Stimulated activated CD4-positive, alpha-beta T cell treated with anti-CD3 and anti-CD28 coated beads, Interleukin-1b, Interleukin-23, amount 100 ng/mL, for 1 hour (primary cell): ENCODE data around the gene DNLZ.

Experiments used
- DNase-seq, 2 donors: peaks; one replicate each; pipeline ENCODE4 v3.0.0-alpha.2; 2020; ENCODE audit warnings: low read depth in 2 of 2

Gene DNLZ

DNA sequence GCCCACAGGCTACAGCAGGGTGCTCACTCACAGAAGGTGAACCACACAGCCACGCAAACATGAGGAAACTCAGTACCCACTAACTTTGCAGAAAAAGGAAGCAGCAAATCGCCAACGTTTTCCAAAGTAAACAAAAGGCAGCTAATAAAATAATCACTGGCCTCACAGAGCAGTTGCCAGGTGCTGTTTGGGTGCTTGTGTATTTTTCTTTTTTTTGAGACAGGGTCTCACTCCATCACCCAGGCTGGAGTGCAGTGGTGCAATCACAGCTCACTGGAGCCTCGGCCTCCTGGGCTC lies 32.6 kb upstream of the DNLZ start:
- no peak for DNase-seq

DNA sequence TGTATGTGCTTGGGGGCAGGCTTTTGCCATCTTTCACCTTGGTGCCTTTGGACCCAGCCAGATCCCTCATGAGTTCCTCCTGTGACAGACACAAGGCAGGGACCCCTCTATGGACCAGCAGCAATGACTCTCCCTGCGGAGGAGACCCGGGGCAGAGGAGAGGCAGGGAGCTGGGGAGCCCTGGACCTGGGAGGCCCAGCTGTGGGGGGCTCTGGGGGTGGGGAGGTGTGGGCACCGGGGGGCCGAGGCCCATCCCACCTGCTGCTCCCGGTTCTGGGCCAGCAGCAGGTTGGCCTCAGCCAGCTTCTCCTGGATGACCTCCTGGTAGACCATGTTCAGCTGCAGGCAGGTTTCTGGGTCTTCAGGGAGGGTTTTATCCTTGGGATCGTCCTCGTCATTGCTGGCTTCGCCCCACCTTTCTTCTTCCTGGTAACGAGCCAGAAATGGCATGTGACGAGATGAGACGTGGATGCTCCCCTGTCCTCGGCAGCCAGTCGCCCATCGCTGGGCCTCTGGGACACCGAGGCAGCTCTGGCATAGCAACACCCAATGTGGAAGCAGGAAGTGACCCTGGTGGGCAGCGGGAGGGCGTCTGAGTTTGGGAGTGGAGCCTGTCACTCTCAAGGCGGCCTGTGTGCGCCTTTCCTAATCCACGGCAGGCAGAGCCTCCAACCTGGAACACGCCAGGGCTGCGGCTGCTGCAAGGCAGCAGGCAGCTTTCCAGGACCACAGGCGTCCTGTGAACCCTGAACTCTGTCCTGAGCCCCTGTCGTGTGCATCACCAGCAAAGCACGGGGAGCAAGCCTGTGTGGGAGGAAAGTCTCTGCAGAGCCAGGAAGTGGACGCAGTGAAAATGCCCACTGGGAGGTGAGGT lies 32.0 kb upstream of the DNLZ start:
- no peak for DNase-seq

- no peak for DNase-seq
These were observed 31.4 kb upstream of the DNLZ start for GRCh38 chr9:136395020-136395340.

- no peak for DNase-seq
These were observed 30.9 kb upstream of the DNLZ start for GRCh38 chr9:136394312-136395019.

- DNase-seq = no peak
These were observed 30.0 kb upstream of the DNLZ start for GRCh38 chr9:136393531-136393930.

DNA sequence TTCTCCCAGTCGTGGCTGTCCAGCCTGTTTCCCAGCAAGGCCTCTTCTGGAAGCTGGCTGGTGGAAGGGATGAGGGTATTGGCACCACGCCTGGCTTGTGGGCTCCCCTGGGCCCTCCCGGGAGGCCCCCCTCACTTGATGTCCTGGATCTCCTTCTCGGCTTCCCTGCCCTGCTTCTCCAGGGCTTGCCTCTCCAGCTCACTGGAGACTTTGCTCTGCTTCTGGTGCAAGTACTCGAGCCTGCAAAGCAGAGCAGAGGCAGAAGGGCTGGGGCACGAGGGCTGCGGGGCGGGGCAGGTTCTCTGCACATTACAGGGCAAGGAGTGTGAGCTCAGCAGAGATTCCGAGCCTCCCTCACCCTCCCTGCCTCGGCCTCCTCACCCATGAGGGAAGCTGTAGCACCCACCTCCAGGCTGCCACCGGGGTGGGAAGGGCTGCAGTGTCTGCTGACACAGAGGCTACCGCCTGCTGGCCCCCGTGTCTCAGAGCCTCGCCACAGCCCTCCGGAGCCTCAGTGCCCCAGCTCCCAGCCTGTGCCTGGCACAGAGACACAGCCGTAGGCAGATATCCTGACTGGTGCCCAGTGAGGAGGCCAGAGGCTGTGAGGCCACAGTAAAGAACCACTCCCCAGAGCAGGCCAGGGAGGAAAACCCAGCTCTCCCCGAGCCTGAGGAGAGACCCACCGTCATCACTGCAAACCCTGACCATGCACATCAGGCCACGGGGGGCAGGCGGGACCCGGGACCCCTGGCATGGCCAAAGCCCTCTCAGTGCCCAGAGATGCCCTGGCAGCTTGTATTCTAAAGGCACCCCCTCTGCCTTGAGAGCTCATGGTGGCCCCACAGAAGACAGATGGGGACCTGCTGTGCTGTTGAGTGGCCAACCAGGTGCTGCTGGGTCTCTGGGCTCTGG lies 29.2 kb upstream of the DNLZ start:
- DNase-seq = no peak

DNA sequence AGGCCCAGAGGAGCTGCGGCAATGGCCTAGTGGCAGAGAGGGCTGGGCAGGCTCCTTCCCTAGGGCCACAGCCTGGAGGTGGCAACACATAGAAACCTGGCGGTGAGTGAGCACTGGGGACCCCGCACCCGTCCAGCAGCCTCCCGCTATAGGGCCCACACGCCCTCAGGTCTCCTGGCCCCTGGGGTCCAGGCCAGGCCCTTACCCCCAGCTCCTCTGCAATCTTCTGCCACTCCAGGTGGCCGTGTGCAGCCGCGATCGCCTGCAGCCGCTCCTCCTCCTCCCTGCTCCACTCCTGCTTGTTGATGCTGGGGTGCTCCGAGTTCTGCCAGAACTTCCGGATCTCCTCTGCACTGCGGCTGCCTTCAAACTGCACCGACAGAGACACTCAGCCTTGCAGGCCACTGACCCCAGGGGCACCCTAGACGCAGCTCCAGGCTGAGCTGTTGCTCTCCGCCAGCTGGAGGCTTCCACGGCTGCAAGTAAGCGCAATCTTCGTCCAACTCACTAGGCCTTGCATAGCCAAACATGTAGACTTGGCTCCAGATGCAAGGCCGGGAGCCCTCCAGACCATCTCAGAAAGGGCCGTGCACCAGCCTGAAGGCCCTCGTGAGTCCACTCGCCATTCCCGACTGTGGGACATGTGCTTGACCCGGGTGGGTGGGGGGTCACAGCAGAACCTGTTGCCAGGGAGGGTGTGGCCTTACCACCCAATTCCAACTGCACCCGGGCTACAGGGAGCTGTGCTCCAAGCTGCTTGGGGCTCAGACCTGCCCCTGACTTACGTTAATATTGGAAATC lies 28.4 kb upstream of the DNLZ start:
- DNase-seq = no peak

DNA sequence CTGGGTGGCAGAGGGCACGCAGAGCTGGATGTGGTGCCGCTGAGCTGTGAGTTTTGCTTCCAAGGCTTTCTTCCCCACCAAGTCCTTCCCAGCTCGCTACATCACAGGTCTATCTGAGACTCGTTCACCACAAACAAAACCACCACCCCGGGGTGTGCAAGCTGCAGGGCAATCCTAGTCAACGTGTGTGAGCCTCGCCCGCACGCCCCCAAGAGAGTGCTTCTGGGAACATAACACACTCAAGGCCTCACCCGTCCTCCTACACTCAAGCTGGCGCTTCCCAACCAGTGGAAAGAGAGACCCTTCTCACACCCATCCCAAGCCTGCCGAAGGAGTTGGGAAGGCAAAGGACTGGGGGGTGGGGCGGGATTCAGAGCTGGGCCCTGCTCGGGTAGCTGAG lies 25.9 kb upstream of the DNLZ start:
- no peak for DNase-seq

- DNase-seq = no peak
These were observed 23.7 kb upstream of the DNLZ start for GRCh38 chr9:136387217-136387616.

- no peak for DNase-seq
These were observed 22.5 kb upstream of the DNLZ start for GRCh38 chr9:136386018-136386417.

GRCh38 chr9:136385015-136385414 lies 21.5 kb upstream of the DNLZ start:
- DNase-seq = no peak

- no peak for DNase-seq
These were observed 19.9 kb upstream of the DNLZ start for GRCh38 chr9:136383436-136383835.

- no peak for DNase-seq
These were observed 18.5 kb upstream of the DNLZ start for GRCh38 chr9:136381966-136382513.

DNA sequence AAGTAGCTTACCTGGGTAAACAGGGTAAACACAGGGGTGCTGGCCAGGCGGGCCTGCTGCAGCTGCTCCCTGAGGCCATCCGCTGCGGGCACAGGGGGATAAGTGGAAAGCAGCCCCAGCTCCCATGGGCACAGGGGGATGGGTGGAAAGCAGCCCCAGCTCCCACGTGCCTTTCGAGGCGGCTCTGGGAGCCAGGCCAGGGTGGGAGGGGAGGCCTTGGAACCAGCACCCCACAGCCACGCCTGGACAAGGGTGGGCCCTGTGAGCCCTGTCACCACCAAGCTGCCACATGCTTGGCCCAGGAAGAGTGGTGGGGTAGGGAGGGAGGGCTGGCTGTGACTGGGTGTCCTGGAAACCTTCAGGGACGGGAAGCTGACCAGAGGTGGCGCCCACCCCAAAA lies 17.8 kb upstream of the DNLZ start:
- DNase-seq = no peak

- DNase-seq = no peak
These were observed 16.8 kb upstream of the DNLZ start for GRCh38 chr9:136380381-136380780.

- DNase-seq = no peak
These were observed 16.3 kb upstream of the DNLZ start for GRCh38 chr9:136379891-136380290.

DNA sequence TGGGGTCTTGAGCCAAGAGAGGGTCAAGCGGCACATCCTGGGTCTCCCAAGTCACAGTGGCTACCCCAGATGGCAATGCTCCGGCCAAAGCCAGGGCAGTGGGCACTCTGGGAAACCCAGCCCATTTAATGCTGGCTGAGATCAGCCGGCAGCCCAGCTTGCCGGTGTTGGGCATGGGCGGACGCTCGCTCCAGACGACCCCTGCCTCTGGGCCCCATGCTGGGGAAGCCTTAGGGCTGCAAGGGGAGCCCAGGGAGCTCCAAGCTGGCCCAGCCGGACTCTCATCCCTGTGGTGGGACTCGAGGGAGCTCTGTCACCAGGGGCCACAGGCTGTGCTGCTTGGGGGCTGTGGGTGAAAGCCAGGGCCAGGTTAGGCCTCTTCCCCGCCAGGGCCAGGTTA lies 15.9 kb upstream of the DNLZ start:
- no peak for DNase-seq

DNA sequence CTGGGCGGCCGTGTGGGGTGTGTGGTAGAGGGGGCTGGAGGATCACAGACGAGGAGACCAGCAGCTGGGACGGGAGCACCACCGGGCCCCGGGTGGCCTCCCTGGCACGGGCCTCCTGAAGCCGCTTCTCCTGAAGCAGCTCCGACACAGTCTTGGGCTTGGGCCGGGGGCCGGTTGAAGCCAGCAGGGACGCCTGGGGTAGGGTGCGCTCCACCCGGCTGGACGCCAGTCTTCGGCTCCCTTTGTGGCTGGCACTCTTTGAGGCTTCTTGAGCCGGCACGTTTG lies 15.4 kb upstream of the DNLZ start:
- no peak for DNase-seq

- DNase-seq = no peak
These were observed 14.8 kb upstream of the DNLZ start for GRCh38 chr9:136378170-136379002.

DNA sequence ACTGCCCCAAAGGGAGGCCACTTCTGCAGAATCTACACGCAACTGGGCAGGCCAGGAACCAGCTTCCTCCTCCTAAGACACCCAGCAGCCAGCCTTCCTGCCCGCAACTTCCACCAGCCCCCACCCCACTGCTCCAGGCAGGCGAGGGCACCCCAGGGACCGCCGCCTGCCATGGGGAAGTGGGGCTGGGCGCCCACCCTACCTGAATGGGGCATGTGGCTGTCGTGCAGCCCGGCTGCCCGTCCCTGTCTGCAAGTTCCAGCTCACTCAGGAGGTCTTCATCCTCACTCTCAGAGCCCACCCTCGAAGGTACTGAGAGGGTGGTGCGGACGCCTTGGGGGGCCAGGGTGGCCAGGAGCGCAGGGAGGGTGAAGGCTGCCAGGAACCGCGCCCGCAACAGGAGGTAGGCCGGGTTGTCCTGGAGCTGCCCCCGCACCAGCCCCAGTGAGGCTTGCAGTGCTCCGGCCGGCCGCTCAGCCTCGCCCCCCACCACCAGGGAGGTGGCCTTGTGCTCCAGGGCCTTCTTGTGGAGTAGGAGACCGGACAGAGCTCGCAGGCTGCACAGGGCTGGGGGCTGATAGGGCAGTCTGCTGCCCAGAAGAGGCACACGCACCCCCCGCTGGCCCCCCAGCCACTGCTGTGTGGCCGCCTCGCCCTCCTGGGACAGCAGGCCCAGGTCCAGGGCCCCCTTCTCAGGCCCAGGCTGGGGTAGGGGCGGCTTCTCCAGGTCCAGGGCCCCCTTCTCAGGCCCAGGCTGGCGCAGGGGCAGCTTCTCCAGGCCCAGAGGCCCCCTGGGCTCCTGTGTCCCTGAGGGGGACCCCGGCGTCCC lies 14.0 kb upstream of the DNLZ start:
- no peak for DNase-seq
